HL-60 (cell line): ENCODE results near the gene ARHGAP27.

Experiments
- TF ChIP-seq, protein P1 (sequence below): IDR thresholded peaks from 2 replicates; pipeline ENCODE4 v1.6.1; 2012; ENCODE audit warnings: low read depth; ENCODE audit not compliant: insufficient replicate concordance
- TF ChIP-seq, protein P2 (sequence below): IDR thresholded peaks from one replicate; pipeline ENCODE4 v1.5.1; 2011; ENCODE audit warnings: low read length, control low read depth, inconsistent platforms; ENCODE audit not compliant: insufficient read depth

DNA sequence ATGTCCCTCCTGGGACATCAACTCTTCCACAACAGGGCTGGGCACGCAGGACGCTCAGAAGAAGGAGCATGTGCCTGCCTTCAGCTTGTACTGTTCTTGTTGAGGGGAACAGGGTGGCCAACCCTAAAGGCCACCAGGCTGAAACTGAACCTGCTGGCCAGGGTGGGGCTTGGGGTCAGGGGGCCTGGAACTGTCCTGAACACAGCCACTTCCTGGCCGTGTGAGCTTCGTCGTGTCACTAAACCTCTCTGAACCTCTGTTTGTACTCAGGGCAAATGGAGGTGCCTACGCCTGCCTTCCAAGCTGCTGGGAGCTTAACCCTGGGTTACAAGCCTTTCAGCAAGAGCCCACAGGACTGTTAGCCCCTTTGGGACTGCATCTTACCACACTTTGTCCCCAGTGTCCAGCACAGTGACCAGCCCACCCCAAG, 6.7 kb downstream of the ARHGAP27 start:
- TF ChIP-seq, protein P1, sequence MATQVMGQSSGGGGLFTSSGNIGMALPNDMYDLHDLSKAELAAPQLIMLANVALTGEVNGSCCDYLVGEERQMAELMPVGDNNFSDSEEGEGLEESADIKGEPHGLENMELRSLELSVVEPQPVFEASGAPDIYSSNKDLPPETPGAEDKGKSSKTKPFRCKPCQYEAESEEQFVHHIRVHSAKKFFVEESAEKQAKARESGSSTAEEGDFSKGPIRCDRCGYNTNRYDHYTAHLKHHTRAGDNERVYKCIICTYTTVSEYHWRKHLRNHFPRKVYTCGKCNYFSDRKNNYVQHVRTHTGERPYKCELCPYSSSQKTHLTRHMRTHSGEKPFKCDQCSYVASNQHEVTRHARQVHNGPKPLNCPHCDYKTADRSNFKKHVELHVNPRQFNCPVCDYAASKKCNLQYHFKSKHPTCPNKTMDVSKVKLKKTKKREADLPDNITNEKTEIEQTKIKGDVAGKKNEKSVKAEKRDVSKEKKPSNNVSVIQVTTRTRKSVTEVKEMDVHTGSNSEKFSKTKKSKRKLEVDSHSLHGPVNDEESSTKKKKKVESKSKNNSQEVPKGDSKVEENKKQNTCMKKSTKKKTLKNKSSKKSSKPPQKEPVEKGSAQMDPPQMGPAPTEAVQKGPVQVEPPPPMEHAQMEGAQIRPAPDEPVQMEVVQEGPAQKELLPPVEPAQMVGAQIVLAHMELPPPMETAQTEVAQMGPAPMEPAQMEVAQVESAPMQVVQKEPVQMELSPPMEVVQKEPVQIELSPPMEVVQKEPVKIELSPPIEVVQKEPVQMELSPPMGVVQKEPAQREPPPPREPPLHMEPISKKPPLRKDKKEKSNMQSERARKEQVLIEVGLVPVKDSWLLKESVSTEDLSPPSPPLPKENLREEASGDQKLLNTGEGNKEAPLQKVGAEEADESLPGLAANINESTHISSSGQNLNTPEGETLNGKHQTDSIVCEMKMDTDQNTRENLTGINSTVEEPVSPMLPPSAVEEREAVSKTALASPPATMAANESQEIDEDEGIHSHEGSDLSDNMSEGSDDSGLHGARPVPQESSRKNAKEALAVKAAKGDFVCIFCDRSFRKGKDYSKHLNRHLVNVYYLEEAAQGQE, result no peak
- TF ChIP-seq, protein P2, sequence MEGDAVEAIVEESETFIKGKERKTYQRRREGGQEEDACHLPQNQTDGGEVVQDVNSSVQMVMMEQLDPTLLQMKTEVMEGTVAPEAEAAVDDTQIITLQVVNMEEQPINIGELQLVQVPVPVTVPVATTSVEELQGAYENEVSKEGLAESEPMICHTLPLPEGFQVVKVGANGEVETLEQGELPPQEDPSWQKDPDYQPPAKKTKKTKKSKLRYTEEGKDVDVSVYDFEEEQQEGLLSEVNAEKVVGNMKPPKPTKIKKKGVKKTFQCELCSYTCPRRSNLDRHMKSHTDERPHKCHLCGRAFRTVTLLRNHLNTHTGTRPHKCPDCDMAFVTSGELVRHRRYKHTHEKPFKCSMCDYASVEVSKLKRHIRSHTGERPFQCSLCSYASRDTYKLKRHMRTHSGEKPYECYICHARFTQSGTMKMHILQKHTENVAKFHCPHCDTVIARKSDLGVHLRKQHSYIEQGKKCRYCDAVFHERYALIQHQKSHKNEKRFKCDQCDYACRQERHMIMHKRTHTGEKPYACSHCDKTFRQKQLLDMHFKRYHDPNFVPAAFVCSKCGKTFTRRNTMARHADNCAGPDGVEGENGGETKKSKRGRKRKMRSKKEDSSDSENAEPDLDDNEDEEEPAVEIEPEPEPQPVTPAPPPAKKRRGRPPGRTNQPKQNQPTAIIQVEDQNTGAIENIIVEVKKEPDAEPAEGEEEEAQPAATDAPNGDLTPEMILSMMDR, result no peak
